GM12801 (cell line): ENCODE measurements around the gene GATAD1.

Experiments
- CTCF ChIP-seq: IDR thresholded peaks from one replicate; pipeline ENCODE4 v1.5.1; 2011; ENCODE audit warnings: control low read depth; ENCODE audit not compliant: insufficient read length; ENCODE audit errors: extremely low read depth

The GATAD1 gene

GRCh38 chr7:92487804-92488203 lies 40.5 kb downstream of the GATAD1 start:
- TF ChIP-seq CTCF, result no peak

GRCh38 chr7:92489634-92490033 lies 42.4 kb downstream of the GATAD1 start:
- TF ChIP-seq CTCF, result no peak

- TF ChIP-seq CTCF, result no peak
These were observed 49.6 kb downstream of the GATAD1 start for GRCh38 chr7:92496876-92497275.

- TF ChIP-seq CTCF, result no peak
These were observed 51.3 kb downstream of the GATAD1 start for GRCh38 chr7:92498557-92498956.

GRCh38 chr7:92503767-92504166 lies 56.5 kb downstream of the GATAD1 start:
- no peak for TF ChIP-seq CTCF

- TF ChIP-seq CTCF, result no peak
These were observed 57.3 kb downstream of the GATAD1 start for GRCh38 chr7:92504563-92504962.

- TF ChIP-seq CTCF, result no peak
These were observed 59.1 kb downstream of the GATAD1 start for GRCh38 chr7:92506363-92506762.

GRCh38 chr7:92508946-92509345 lies 61.7 kb downstream of the GATAD1 start:
- TF ChIP-seq CTCF, result no peak
